Measurements from ENCODE around the gene ABCC5.
"Not testable (repeated sequence)": the region's sequence is repeated elsewhere in the genome, so short reads cannot be mapped to it uniquely, and the experiment has no call there.

The ABCC5 gene

GRCh38 chr3:184016811-184017671 is 643 bp downstream of the ABCC5 start:
- DNase-seq (ENCODE audit: low read depth in 3 of 3, low spot score in 1 of 3), result peak in 2 of 3 donors; percentile 16 to 33

DNA sequence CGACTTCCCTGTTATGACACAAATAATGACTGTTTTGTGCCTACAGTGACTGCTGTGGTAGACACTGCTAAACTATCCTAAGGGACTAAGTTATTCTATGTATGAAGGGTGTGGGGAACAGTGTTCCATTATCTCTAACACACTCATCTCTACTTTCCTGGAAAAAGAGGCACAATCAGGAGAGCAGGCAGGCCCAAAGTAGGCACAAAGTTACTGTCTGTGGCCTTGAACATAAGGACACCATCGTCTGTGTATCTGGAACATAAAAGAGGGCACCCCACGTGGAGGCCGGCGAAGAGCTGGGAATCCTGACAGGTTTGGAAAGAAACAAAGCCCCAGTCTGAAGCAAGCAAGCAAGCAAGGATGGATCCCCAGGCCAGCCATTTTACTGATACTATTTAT is 1.5 kb downstream of the ABCC5 start:
- no peak for DNase-seq (ENCODE audit: low read depth in 3 of 3, low spot score in 1 of 3)

DNA sequence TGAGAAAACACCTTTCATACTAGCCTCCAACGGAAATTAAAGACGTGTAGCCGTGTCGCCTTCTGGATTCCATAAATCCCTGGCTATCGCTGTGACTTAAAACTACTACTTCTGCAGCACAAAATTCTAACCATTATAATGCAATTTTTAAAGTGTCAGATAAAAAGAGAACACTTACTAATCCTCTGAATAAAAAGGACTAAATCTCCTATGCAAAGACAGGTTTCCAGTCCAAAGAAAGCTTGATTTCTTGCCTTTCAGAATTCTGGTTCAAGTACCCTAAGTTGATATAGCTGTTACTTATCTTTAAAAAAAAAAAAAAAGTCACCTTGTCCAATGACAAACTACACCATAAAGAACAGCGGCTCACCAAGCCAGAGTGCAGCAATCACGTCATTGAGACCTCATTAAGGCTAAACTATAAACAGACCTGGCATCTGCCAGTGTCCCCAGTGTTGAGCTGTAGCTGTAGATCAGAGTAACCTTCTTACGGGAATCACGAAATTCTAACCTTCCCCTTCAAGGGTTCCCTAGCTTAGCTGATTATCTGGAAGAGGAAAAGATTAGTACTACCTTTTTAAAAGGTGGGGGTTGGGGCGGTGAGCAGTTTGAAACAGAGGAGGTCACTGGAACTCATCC is 2.2 kb downstream of the ABCC5 start:
- DNase-seq (ENCODE audit: low read depth in 3 of 3, low spot score in 1 of 3), result no peak

GRCh38 chr3:184011937-184012889 is 5.5 kb downstream of the ABCC5 start:
- no peak for DNase-seq (ENCODE audit: low read depth in 3 of 3, low spot score in 1 of 3)

GRCh38 chr3:184011230-184011876 is 6.3 kb downstream of the ABCC5 start:
- no peak for DNase-seq (ENCODE audit: low read depth in 3 of 3, low spot score in 1 of 3)

GRCh38 chr3:184008161-184008560 is 9.5 kb downstream of the ABCC5 start:
- no peak for DNase-seq (ENCODE audit: low read depth in 3 of 3, low spot score in 1 of 3)

- not testable (repeated sequence) for DNase-seq (ENCODE audit: low read depth in 3 of 3, low spot score in 1 of 3)
Measured at GRCh38 chr3:184007143-184007813, 10.4 kb downstream of the ABCC5 start.

DNA sequence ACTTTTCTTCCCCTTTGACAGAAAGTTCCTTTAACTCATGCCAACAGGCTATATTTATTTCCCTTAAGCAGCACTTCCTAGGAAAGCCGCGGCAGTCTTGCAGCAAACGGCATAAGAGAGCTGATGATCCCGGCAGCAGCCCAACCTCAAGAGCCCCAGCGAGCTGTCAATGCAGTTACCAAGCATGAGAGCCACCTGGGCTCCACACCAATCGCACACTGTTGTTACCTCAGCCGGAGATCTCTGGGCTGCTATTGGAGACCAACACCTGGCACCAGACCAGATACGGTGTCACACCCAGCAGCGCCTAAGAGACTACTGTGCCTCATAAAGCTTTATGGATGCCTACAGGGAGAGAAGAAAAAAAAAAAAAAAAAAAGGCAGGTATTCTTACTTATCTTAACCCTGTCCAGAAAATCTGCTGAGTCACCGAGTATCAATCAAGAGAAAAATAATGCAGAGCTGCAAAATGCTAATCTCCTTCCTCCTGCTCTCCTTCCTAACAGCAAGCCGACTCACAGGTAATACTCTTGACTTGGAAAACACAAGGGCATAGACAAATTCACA is 11.7 kb downstream of the ABCC5 start:
- DNase-seq (ENCODE audit: low read depth in 3 of 3, low spot score in 1 of 3), result no peak

DNA sequence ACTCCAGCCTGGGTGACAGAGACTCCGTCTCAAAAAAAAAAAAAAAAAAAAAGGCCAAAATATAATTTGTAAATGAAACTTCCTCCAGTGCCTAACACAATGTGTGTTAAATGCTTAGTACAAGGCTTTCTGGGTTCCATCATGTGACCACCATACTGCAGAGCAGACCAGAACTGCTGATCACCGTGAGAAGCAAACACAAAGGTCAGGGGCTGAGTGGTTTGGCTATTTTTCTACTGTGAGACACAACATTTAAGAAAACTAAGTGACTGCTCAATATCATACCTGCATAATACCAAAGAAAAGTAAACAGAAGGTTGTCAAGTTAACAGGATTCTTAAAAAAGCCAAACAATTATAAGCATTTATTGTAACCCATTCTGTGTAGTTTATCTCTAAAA is 13.2 kb downstream of the ABCC5 start:
- DNase-seq (ENCODE audit: low read depth in 3 of 3, low spot score in 1 of 3), result no peak

DNA sequence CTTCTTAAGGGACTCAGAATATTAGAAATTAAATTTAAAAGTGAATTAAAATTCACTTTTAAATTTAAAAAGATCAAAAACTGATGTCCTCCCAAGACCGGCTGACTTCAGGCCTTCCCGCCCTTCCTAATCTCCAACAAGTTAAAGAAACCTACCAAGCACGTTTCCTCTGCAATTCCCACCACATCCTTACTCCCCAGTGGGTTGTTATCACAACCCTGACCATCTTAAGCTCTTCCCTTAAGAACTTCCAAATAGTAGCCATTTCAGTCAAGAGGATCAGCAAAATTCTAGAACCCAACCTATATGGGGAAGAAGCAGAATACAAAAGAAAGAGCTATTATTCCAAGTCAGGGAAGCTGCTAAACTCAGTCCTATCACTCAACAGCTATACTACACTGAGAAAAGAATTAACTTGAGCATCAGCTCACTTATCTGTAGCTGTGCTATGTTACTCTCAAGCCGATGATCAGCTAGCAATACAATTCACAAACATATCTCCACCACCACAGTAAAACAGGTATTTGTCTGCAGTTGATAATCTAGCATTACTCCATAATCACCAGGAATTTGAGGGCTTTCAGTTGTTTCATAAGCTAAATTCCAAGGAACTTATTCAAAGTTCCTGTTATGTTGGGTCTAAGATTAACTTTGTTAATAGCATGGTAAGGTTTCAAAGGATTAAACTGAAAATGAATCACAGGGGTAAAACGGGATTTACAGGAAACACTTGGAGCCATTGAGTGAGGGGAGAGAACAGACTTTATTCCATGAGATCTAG is 14.3 kb downstream of the ABCC5 start:
- no peak for DNase-seq (ENCODE audit: low read depth in 3 of 3, low spot score in 1 of 3)

DNA sequence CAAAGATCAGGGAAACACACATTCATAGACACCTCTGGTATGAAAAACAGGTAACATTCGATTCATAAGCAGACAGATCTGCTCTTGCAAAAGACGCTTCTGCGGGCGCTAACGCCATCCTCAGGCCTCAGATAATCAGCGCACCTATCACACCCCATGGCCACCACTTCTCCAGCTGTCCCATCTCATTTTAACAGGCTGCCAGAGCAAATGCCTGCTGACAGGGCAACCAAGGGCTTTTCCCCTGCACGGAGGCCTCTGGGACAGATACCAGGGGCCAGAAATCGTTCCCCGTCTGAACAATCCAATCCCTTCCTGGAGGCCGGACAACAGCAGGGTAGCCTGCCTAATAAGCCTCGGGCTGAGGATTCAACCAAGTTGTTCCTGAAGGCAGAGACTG is 15.2 kb downstream of the ABCC5 start:
- DNase-seq (ENCODE audit: low read depth in 3 of 3, low spot score in 1 of 3), result no peak

DNA sequence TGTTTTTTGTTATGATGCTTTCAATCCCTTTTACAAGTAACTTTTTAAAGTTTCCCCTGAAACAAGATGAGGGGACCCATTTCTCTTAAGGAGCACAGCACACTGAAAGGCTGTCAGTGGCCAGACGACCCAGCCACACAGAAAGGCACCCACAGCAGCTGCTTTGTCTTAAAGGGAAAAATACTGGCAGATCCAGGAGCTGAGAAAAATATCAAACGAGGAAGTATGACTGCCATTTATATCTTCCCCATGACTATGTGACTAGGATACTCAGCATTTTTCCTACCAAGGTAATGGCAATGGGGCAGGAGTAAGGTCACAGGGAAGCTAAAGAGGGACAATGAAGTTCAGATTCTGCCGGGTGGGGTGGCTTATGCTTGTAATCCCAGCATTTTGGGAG is 15.9 kb downstream of the ABCC5 start:
- DNase-seq (ENCODE audit: low read depth in 3 of 3, low spot score in 1 of 3), result no peak

DNA sequence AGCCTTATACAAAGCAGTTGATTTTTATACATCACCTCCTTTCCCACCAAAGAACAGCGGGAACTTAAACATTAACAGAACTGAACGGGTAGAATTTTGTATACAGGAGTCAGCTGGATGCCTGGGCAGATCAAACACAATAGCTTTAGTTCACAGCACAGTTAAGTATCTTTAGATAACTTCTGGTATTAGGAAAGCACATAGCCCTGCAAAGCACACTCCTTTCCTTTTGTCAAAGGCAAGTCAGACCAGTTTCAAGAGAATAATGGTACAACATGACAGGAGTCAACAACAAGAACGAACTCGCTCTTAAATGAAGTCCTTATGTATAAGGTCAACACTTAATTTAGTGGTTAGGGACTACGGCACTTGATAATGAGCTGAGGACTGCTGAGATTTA is 26.3 kb downstream of the ABCC5 start:
- DNase-seq (ENCODE audit: low read depth in 3 of 3, low spot score in 1 of 3), result no peak

- no peak for DNase-seq (ENCODE audit: low read depth in 3 of 3, low spot score in 1 of 3)
Measured at GRCh38 chr3:183988216-183988790, 29.4 kb downstream of the ABCC5 start.

DNA sequence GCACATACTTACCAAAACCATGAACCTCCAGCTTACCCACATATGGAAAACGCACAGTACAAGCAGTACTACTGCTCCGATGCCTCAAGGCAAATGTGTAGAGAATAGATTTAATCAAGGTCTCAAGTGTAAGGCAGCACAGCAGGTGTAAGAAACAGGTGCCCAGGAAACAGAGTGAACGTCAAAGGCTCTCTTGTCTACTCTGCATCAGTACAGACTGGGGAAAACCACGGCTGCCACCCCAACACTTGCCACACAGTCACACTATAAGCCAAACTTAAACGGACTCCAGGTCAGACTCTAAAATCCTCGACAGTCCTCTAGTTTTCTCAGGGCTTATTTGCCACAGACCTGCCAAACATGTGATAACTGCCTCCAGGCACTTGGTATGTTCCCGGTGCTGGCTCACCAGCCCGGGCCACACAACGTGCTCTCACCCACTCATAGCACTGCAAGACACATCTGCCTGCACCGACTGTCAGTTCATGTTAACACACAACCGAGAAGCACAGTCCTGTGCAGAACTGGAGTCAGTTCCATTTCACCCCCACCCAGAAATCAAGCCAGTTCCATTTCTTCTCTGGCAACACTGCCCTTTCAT is 30.6 kb downstream of the ABCC5 start:
- no peak for DNase-seq (ENCODE audit: low read depth in 3 of 3, low spot score in 1 of 3)

DNA sequence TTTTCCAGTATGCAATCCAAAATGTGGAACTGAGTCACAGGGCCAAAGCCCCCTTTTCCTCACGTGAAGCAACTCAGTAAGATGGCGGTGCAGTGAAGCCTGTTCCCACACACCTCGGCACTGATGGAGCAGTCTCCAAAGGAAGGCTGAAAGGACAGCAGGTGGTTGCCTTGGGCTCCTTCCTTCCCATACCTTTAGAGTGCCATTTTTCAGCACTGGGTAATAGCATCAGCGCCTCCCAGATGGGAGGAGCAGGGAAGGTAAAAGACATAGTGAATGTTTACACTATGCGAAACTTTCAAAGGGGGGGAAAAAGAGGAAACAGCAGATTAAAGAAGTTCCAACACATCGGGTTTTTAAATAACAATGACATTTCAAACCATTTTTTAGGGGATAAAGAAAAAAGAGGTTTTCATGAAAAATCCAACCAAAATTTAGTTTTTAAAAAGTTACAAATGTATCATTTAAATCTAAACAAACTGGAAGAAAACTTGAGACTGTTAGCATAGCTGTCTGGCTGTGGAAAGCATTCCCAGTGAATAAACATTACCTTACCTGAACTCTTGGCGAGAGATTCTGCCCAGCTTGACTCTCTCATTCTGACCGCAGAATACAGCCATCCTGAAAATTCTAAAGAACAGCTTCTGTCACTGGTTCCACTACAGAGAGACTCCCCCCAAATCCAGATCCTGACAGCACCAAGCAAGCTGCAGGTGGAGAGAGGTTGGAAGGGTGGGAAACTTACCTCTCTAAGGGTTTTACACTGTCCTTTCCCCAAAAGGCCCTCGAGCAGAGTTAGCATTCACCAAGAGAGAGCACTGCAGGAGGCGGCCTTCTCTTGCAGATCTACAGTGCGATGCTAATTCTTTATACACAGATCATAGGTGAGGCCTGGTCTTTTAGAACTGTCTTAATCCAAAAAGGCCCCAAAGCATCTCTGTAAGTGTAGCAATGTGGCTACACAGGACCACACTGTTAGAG is 32.6 kb downstream of the ABCC5 start:
- DNase-seq (ENCODE audit: low read depth in 3 of 3, low spot score in 1 of 3), result no peak

GRCh38 chr3:183984127-183984740 is 33.5 kb downstream of the ABCC5 start:
- no peak for DNase-seq (ENCODE audit: low read depth in 3 of 3, low spot score in 1 of 3)
